Prostate gland (tissue), 2 donors: ENCODE results near the gene CYTH1. TPM values are rescaled to one million over a fixed set of nuclear protein-coding genes. Genes with fewer than 3 reads are reported as not detected.

Source experiments
- DNase-seq: peaks from one replicate; pipeline ENCODE4 v3.0.0-alpha.2; 2019; ENCODE audit warnings: low spot score
- H3K27ac ChIP-seq, 2 donors: fragments of 200-600 bp; sonication (generic); 2 replicates each; pipeline ENCODE4 v1.5.1; 2017 to 2019
- H3K27me3 ChIP-seq: fragments of 200-600 bp; sonication (generic); replicated peaks from 2 replicates; pipeline ENCODE4 v1.5.1; 2019; ENCODE audit not compliant: insufficient read depth
- H3K36me3 ChIP-seq, 2 donors: fragments of 200-600 bp; sonication (generic); 1 replicate in 1 of 2; 2 replicates in 1 of 2; pipeline versions ENCODE4 v1.5.1 to v1.8.1; 2017 to 2019
- H3K4me1 ChIP-seq: fragments of 200-600 bp; sonication (generic); replicated peaks from 2 replicates; pipeline ENCODE4 v1.5.1; 2019
- H3K4me3 ChIP-seq, 2 donors: fragments of 200-600 bp; sonication (generic); 2 replicates each; pipeline ENCODE4 v1.5.1; 2017 to 2019
- H3K9me3 ChIP-seq: fragments of 200-600 bp; sonication (generic); 2 replicates; pipeline ENCODE4 v1.5.1; 2017
- CTCF ChIP-seq, 4 experiments: fragments of 200-600 bp in 2 of 4; fragments of 450-650 bp in 2 of 4; sonication (generic) in 2 of 4; IDR thresholded peaks; 1 replicate in 3 of 4; 2 replicates in 1 of 4; pipeline ENCODE4 v1.5.1; 2016 to 2019; ENCODE audit warnings: antibody characterized with exemption in 4 of 4, mild to moderate bottlenecking in 2 of 4, moderate library complexity in 2 of 4
- POLR2A ChIP-seq: fragments of 450-650 bp; IDR thresholded peaks from one replicate; pipeline ENCODE4 v1.6.1; 2016; ENCODE audit warnings: antibody characterized with exemption, mild to moderate bottlenecking
- POLR2AphosphoS5 ChIP-seq: sonication (generic); formaldehyde crosslinking; IDR thresholded peaks from one replicate; pipeline ENCODE4 v1.6.1; 2017; ENCODE audit warnings: antibody characterized with exemption
- WGBS: methylation state at CpG from one replicate; pipeline ENCODE4 v1.1.5; 2018; 5-methylcytosine and 5-hydroxymethylcytosine counted together
- intact Hi-C: fragments of 100-400 bp; cut with DNase I; formaldehyde crosslinking; loops from one replicate; pipeline ENCODE4 v1.14.2; 2022
- total RNA-seq, 2 donors: library from RNA; depleted of rRNA; stranded (reverse); fragments of >200 nt; gene quantifications; one replicate each; pipeline ENCODE4 v1.1.0, GENCODE V29; 2016

Gene CYTH1
- total RNA-seq, 2 donors from 2014 or later, result 65.2 to 73.9 TPM

- Histone ChIP-seq H3K27me3 (no peaks in the 10 kb centered on the region), H3K4me3 (no peak overlapping the region), H3K36me3 (peaks cover 0 to 12% of the 10 kb centered on the region in 2 donors), H3K4me1 (no peaks in the 10 kb centered on the region), H3K27ac (no peak overlapping the region), H3K9me3 (no peaks in the 10 kb centered on the region)
- no peak for TF ChIP-seq CTCF (IDR thresholded peaks at IDR 0.05)
- TF ChIP-seq POLR2A, result no peak
- TF ChIP-seq POLR2AphosphoS5, result no peak
- intact Hi-C loops, result no loop called here
- DNase-seq, result no peak
- WGBS, result 80% methylated on average over 12 of the region's 12 CpGs
Measured at GRCh38 chr17:78680436-78680835, 101.6 kb downstream of the CYTH1 start.

- TF ChIP-seq POLR2AphosphoS5 (no peak), CTCF (IDR thresholded peaks at IDR 0.05) (no peak), POLR2A (no peak)
- DNase-seq, result no peak
- H3K4me1 ChIP-seq, result no peaks in the 10 kb centered on the region
- peaks cover 0 to 12% of the 10 kb centered on the region in 2 donors for H3K36me3 ChIP-seq
- no peak overlapping the region for H3K4me3 ChIP-seq
- intact Hi-C loops, result no loop called here
- H3K27ac ChIP-seq, result no peak overlapping the region
- WGBS, result 88% methylated on average over 24 of the region's 24 CpGs
- no peaks in the 10 kb centered on the region for H3K27me3 ChIP-seq
- H3K9me3 ChIP-seq, result no peaks in the 10 kb centered on the region
Measured at GRCh38 chr17:78679495-78680395, 102.3 kb downstream of the CYTH1 start.

GRCh38 chr17:78678711-78679110 is 103.4 kb downstream of the CYTH1 start:
- H3K9me3 ChIP-seq, result no peaks in the 10 kb centered on the region
- H3K4me1 ChIP-seq, result no peaks in the 10 kb centered on the region
- intact Hi-C loops, result no loop called here
- H3K36me3 ChIP-seq, result peaks cover 0 to 12% of the 10 kb centered on the region in 2 donors
- no peak overlapping the region for H3K27ac ChIP-seq
- H3K4me3 ChIP-seq, result no peak overlapping the region
- no peaks in the 10 kb centered on the region for H3K27me3 ChIP-seq
- no peak for DNase-seq
- TF ChIP-seq CTCF (IDR thresholded peaks at IDR 0.05), result no peak
- TF ChIP-seq POLR2A, result no peak
- TF ChIP-seq POLR2AphosphoS5, result no peak
- WGBS, result 98% methylated on average over 6 of the region's 6 CpGs

- Histone ChIP-seq H3K4me1 (no peaks in the 10 kb centered on the region), H3K4me3 (no peak overlapping the region), H3K9me3 (no peaks in the 10 kb centered on the region), H3K36me3 (peaks cover 0 to 12% of the 10 kb centered on the region in 2 donors), H3K27me3 (no peaks in the 10 kb centered on the region), H3K27ac (no peak overlapping the region)
- TF ChIP-seq POLR2AphosphoS5 (no peak), CTCF (IDR thresholded peaks at IDR 0.05) (no peak), POLR2A (no peak)
- DNase-seq, result no peak
- 96% methylated on average over 11 of the region's 11 CpGs for WGBS
- intact Hi-C loops, result no loop called here
Measured at GRCh38 chr17:78678222-78678557, 103.9 kb downstream of the CYTH1 start.
